ENCODE measurements around the gene SLC30A4.

DNA sequence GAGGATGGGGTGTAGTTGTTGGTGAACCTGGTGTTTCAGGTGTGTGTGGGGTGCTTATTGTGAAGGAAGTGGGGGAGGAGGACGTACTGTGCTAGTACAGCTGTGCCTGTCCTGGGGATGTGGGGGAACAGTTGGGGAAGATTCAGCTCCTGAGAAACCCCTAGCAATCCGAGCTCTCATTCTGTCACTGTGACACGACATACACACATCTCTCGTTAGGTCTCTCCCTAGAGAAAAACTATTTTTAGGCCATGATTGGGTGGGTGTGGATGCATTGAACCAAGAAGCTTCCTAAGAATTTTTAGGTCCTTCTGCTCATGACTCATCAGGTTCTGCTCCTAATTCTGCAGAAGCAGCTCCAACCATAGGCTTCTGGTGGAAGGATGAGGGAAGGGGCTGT is 54.3 kb downstream of the SLC30A4 start:
- TF ChIP-seq, protein P1, sequence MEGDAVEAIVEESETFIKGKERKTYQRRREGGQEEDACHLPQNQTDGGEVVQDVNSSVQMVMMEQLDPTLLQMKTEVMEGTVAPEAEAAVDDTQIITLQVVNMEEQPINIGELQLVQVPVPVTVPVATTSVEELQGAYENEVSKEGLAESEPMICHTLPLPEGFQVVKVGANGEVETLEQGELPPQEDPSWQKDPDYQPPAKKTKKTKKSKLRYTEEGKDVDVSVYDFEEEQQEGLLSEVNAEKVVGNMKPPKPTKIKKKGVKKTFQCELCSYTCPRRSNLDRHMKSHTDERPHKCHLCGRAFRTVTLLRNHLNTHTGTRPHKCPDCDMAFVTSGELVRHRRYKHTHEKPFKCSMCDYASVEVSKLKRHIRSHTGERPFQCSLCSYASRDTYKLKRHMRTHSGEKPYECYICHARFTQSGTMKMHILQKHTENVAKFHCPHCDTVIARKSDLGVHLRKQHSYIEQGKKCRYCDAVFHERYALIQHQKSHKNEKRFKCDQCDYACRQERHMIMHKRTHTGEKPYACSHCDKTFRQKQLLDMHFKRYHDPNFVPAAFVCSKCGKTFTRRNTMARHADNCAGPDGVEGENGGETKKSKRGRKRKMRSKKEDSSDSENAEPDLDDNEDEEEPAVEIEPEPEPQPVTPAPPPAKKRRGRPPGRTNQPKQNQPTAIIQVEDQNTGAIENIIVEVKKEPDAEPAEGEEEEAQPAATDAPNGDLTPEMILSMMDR (IDR thresholded peaks at IDR 0.05), result no peak
- TF ChIP-seq POLR2A (IDR thresholded peaks at IDR 0.05) (no peak), POLR2AphosphoS5 (IDR thresholded peaks at IDR 0.05) (no peak)

Measured in transverse colon (tissue), 4 donors.